HG03135 (cell line): ENCODE results near the gene PPP1R10.

ENCODE experiments used
- ATAC-seq: cut with Tn5 transposase; IDR thresholded peaks from one replicate; pipeline ENCODE4 v1.9.1; 2021; ENCODE audit warnings: mild to moderate bottlenecking, moderate library complexity; ENCODE audit not compliant: unreplicated experiment

Gene PPP1R10

GRCh38 chr6:30599625-30600324 is 17.3 kb downstream of the PPP1R10 start:
- no peak for ATAC-seq

- ATAC-seq: no peak
Observed at GRCh38 chr6:30598912-30599624, 18.0 kb downstream of the PPP1R10 start.

- ATAC-seq: peak; percentile 61
Observed at GRCh38 chr6:30597315-30598144, 19.5 kb downstream of the PPP1R10 start.

GRCh38 chr6:30592287-30592686 is 24.8 kb downstream of the PPP1R10 start:
- ATAC-seq: no peak

GRCh38 chr6:30591008-30591407 is 26.0 kb downstream of the PPP1R10 start:
- no peak for ATAC-seq

- no peak for ATAC-seq
Observed at GRCh38 chr6:30590509-30590908, 26.5 kb downstream of the PPP1R10 start.

- no peak for ATAC-seq
Observed at GRCh38 chr6:30589754-30590358, 27.2 kb downstream of the PPP1R10 start.

GRCh38 chr6:30583921-30584320 is 33.1 kb downstream of the PPP1R10 start:
- no peak for ATAC-seq

GRCh38 chr6:30578051-30578450 is 39.0 kb downstream of the PPP1R10 start:
- ATAC-seq: no peak

- ATAC-seq: no peak
Observed at GRCh38 chr6:30573113-30573512, 43.9 kb downstream of the PPP1R10 start.

- ATAC-seq: no peak
Observed at GRCh38 chr6:30572148-30572547, 44.9 kb downstream of the PPP1R10 start.

GRCh38 chr6:30571762-30572082 is 45.3 kb downstream of the PPP1R10 start:
- ATAC-seq: peak; percentile 3

- ATAC-seq: peak; percentile 94
Observed at GRCh38 chr6:30571075-30571761, 45.8 kb downstream of the PPP1R10 start, which contains the start of gene ABCF1. TSS of gene ABCF1 (plus strand) at chr6:30571442. CDS start at chr6:30571488, 46 bp downstream.

- ATAC-seq: peak; percentile 15
Observed at GRCh38 chr6:30570740-30571074, 46.3 kb downstream of the PPP1R10 start.

- ATAC-seq: no peak
Observed at GRCh38 chr6:30570263-30570662, 46.8 kb downstream of the PPP1R10 start.

GRCh38 chr6:30568245-30568644 is 48.8 kb downstream of the PPP1R10 start:
- no peak for ATAC-seq

- ATAC-seq: no peak
Observed at GRCh38 chr6:30565772-30566171, 51.3 kb downstream of the PPP1R10 start.

GRCh38 chr6:30564114-30564513 is 52.9 kb downstream of the PPP1R10 start:
- no peak for ATAC-seq

GRCh38 chr6:30562470-30563425 is 54.3 kb downstream of the PPP1R10 start:
- ATAC-seq: no peak

GRCh38 chr6:30560930-30561329 is 56.1 kb downstream of the PPP1R10 start:
- no peak for ATAC-seq
